H1 (cell line): ENCODE data around the gene ITPK1. TPM values are rescaled to one million over a fixed set of nuclear protein-coding genes. Genes with fewer than 3 reads are reported as not detected.

Experiments
- CTCF ChIA-PET: fragments of 300-600 bp; sonication (Branson Sonifier 250); formaldehyde crosslinking; loops from one replicate; lab custom pipeline; 2021; ENCODE audit not compliant: partially characterized antibody; lab: Charles Lee
- POLR2A ChIA-PET: fragments of 300-600 bp; sonication (Branson Sonifier 250); formaldehyde crosslinking; loops from one replicate; lab custom pipeline; 2021; ENCODE audit warnings: inconsistent platforms; ENCODE audit not compliant: partially characterized antibody; lab: Charles Lee
- DNase-seq, 2 experiments: peaks; one replicate each; pipeline versions ENCODE4 v3.0.0 to v3.0.0-alpha.2; 2010 to 2022; ENCODE audit warnings: low spot score in 2 of 2, low read depth in 1 of 2, mixed read lengths in 1 of 2
- FAIRE-seq: peaks from 2 replicates; lab custom pipeline; 2011; peaks lifted over from hg19 to GRCh38; lab: Jason Lieb, UNC
- H2AFZ ChIP-seq: 2 replicates; pipeline ENCODE4 v1.8.1; 2012; ENCODE audit warnings: low read length, inconsistent platforms
- H2AK5ac ChIP-seq: 2 replicates; pipeline ENCODE4 v1.6.1; 2013; ENCODE audit warnings: low read depth, low read length
- H2BK120ac ChIP-seq: replicated peaks from 2 replicates; pipeline ENCODE3; 2013; ENCODE audit warnings: low read depth, low read length, inconsistent platforms
- H2BK12ac ChIP-seq: 2 replicates; pipeline ENCODE4 v1.6.1; 2013; ENCODE audit warnings: low read depth, low read length
- H2BK15ac ChIP-seq: 2 replicates; pipeline ENCODE4 v1.6.1; 2013; ENCODE audit warnings: low read length
- H2BK20ac ChIP-seq: 2 replicates; pipeline ENCODE4 v1.6.1; 2013; ENCODE audit warnings: low read length
- H2BK5ac ChIP-seq: 2 replicates; pipeline ENCODE4 v1.6.1; 2013; ENCODE audit warnings: low read depth, low read length
- H3K14ac ChIP-seq: 2 replicates; pipeline ENCODE4 v1.6.1; 2013; ENCODE audit warnings: inconsistent platforms; ENCODE audit not compliant: insufficient read length
- H3K18ac ChIP-seq: 2 replicates; pipeline ENCODE4 v1.6.1; 2013; ENCODE audit warnings: low read length; ENCODE audit errors: extremely low read depth
- H3K23ac ChIP-seq: 2 replicates; pipeline ENCODE4 v1.6.1; 2013; ENCODE audit warnings: inconsistent platforms; ENCODE audit not compliant: insufficient read length
- H3K23me2 ChIP-seq: 2 replicates; pipeline ENCODE4 v1.6.1; 2013; ENCODE audit warnings: low read depth, low read length
- H3K27ac ChIP-seq: 2 replicates; pipeline ENCODE4 v1.6.1; 2011; ENCODE audit warnings: low read depth, low read length, inconsistent platforms
- H3K27me3 ChIP-seq, 4 experiments: replicated peaks in 1 of 4; 1 replicate in 1 of 4; 2 replicates in 3 of 4; pipeline versions ENCODE4 v1.6.1 to v1.8.1; 2011 to 2013; ENCODE audit warnings: low read length in 3 of 4, mild to moderate bottlenecking in 3 of 4, inconsistent platforms in 2 of 4, mixed read lengths in 2 of 4, moderate library complexity in 1 of 4; ENCODE audit not compliant: control insufficient read depth in 3 of 4, insufficient read depth in 3 of 4; ENCODE audit errors: extremely low read depth in 1 of 4
- H3K36me3 ChIP-seq, 4 experiments: 2 replicates each; pipeline versions ENCODE4 v1.6.1 to v1.8.1; 2011 to 2013; ENCODE audit warnings: mild to moderate bottlenecking in 4 of 4, low read length in 3 of 4, moderate library complexity in 2 of 4, control low read depth in 1 of 4, inconsistent platforms in 1 of 4; ENCODE audit not compliant: insufficient read depth in 4 of 4, control insufficient read depth in 2 of 4
- H3K4ac ChIP-seq: replicated peaks from 2 replicates; pipeline ENCODE3; 2013; ENCODE audit warnings: low read length, low read depth, mixed read lengths, inconsistent platforms; ENCODE audit not compliant: insufficient read length
- H3K4me1 ChIP-seq, 4 experiments: replicated peaks in 1 of 4; 1 replicate in 1 of 4; 2 replicates in 3 of 4; pipeline versions ENCODE4 v1.6.1 to v1.8.1; 2011 to 2013; ENCODE audit warnings: low read length in 3 of 4, inconsistent platforms in 2 of 4, mixed read lengths in 1 of 4; ENCODE audit not compliant: insufficient read depth in 4 of 4, control insufficient read depth in 3 of 4
- H3K4me2 ChIP-seq, 2 experiments: 2 replicates each; pipeline versions ENCODE4 v1.6.1 to v1.8.1; 2011 to 2013; ENCODE audit warnings: low read depth in 2 of 2, low read length in 2 of 2, control low read depth in 1 of 2, inconsistent platforms in 1 of 2, mild to moderate bottlenecking in 1 of 2; ENCODE audit not compliant: insufficient read depth in 1 of 2
- H3K4me3 ChIP-seq, 4 experiments: fragments of 200-600, 300-600 bp in 1 of 4; sonication (generic), shearing (Covaris generic), sonication (Bioruptor Twin) in 1 of 4; 2 replicates each; pipeline versions ENCODE4 v1.5.1 to v1.8.1; 2011 to 2016; ENCODE audit warnings: low read length in 4 of 4, low read depth in 3 of 4, control low read depth in 2 of 4, inconsistent platforms in 2 of 4, mild to moderate bottlenecking in 2 of 4, mixed read lengths in 1 of 4, moderate library complexity in 1 of 4; ENCODE audit not compliant: insufficient read depth in 2 of 4; ENCODE audit errors: extremely low read depth in 1 of 4
- H3K56ac ChIP-seq: replicated peaks from 2 replicates; pipeline ENCODE3; 2013; ENCODE audit warnings: low read depth, mild to moderate bottlenecking, mixed read lengths, low read length, inconsistent platforms; ENCODE audit not compliant: insufficient read length
- H3K79me1 ChIP-seq: 2 replicates; pipeline ENCODE4 v1.6.1; 2013; ENCODE audit warnings: low read depth, low read length, control low read depth
- H3K79me2 ChIP-seq, 2 experiments: 2 replicates each; pipeline versions ENCODE4 v1.6.1 to v1.8.1; 2012 to 2013; ENCODE audit warnings: low read length in 2 of 2, mild to moderate bottlenecking in 2 of 2, inconsistent platforms in 1 of 2; ENCODE audit not compliant: insufficient read depth in 2 of 2, control insufficient read depth in 1 of 2
- H3K9ac ChIP-seq, 4 experiments: replicated peaks in 1 of 4; 1 replicate in 1 of 4; 2 replicates in 3 of 4; pipeline versions ENCODE4 v1.6.1 to v1.8.1; 2011 to 2013; ENCODE audit warnings: low read depth in 3 of 4, low read length in 3 of 4, control low read depth in 2 of 4, mild to moderate bottlenecking in 2 of 4, moderate library complexity in 2 of 4, inconsistent platforms in 1 of 4; ENCODE audit errors: extremely low read depth in 1 of 4
- H3K9me3 ChIP-seq, 2 experiments: 2 replicates each; pipeline versions ENCODE4 v1.6.1 to v1.8.1; 2012 to 2013; ENCODE audit warnings: mild to moderate bottlenecking in 2 of 2, moderate library complexity in 2 of 2, control low read depth in 1 of 2, inconsistent platforms in 1 of 2, low read depth in 1 of 2, low read length in 1 of 2, mixed read lengths in 1 of 2; ENCODE audit not compliant: insufficient read depth in 2 of 2
- H4K20me1 ChIP-seq, 2 experiments: replicated peaks in 1 of 2; 2 replicates each; pipeline versions ENCODE3 to v1.8.1; 2011 to 2013; ENCODE audit warnings: inconsistent platforms in 2 of 2, low read length in 2 of 2, mild to moderate bottlenecking in 1 of 2; ENCODE audit not compliant: insufficient read depth in 2 of 2, control insufficient read depth in 1 of 2
- H4K5ac ChIP-seq: 2 replicates; pipeline ENCODE4 v1.6.1; 2013; ENCODE audit warnings: low read length, low read depth, mixed read lengths, inconsistent platforms; ENCODE audit not compliant: insufficient read length
- H4K8ac ChIP-seq: 2 replicates; pipeline ENCODE4 v1.8.0; 2013; ENCODE audit warnings: mild to moderate bottlenecking, moderate library complexity, low read length, inconsistent platforms; ENCODE audit not compliant: insufficient read depth; ENCODE audit errors: extremely low read depth
- H4K91ac ChIP-seq: replicated peaks from 2 replicates; pipeline ENCODE3; 2013; ENCODE audit warnings: low read length, mixed read lengths, inconsistent platforms; ENCODE audit not compliant: insufficient read length
- CHD1 ChIP-seq: IDR thresholded peaks from 2 replicates; pipeline ENCODE4 v1.6.1; 2012; ENCODE audit warnings: low read depth, low read length, improper control_type of control experiment
- CTBP2 ChIP-seq: IDR thresholded peaks from 2 replicates; pipeline ENCODE4 v1.7.0; 2011; ENCODE audit warnings: borderline replicate concordance, mild to moderate bottlenecking, moderate library complexity, mixed read lengths, low read length; ENCODE audit not compliant: insufficient read depth, insufficient read length
- EGR1 ChIP-seq: IDR thresholded peaks from 2 replicates; pipeline ENCODE4 v1.6.1; 2011; ENCODE audit warnings: low read depth, low read length, borderline replicate concordance
- JUND ChIP-seq: IDR thresholded peaks from 2 replicates; pipeline ENCODE4 v1.6.1; 2011; ENCODE audit warnings: mild to moderate bottlenecking, improper control_type of control experiment, low read length
- NANOG ChIP-seq: IDR thresholded peaks from 2 replicates; pipeline ENCODE4 v1.6.1; 2011; ENCODE audit warnings: low read length, low read depth, mild to moderate bottlenecking, inconsistent platforms; ENCODE audit not compliant: insufficient read depth, poor library complexity, severe bottlenecking
- PHF8 ChIP-seq: fragments of 200-600 bp; sonication (generic); conservative IDR thresholded peaks from 2 replicates; pipeline ENCODE4 v1.7.1; 2012; ENCODE audit warnings: low read depth, mild to moderate bottlenecking, inconsistent platforms, low read length, moderate library complexity
- POLR2AphosphoS5 ChIP-seq: IDR thresholded peaks from 2 replicates; pipeline ENCODE4 v1.6.1; 2011; ENCODE audit warnings: low read depth, low read length
- POU5F1 ChIP-seq: IDR thresholded peaks from 2 replicates; pipeline ENCODE4 v1.6.1; 2011; ENCODE audit warnings: low read depth, mild to moderate bottlenecking, low read length, moderate library complexity
- RNF2 ChIP-seq: fragments of 200-900, 300-1000 bp; sonication (generic); IDR thresholded peaks from 2 replicates; pipeline ENCODE4 v1.7.1; 2016; ENCODE audit warnings: borderline replicate concordance, low read depth, mild to moderate bottlenecking, antibody characterized with exemption, low read length; ENCODE audit not compliant: poor library complexity, severe bottlenecking; ENCODE audit errors: missing control alignments
- TCF12 ChIP-seq: IDR thresholded peaks from 2 replicates; pipeline ENCODE4 v1.6.1; 2011; ENCODE audit warnings: low read depth, mild to moderate bottlenecking, low read length
- TEAD4 ChIP-seq: IDR thresholded peaks from 2 replicates; pipeline ENCODE4 v1.6.1; 2012; ENCODE audit warnings: low read depth, low read length, inconsistent platforms, mixed read lengths
- WGBS, 2 experiments: shearing (Covaris generic) in 1 of 2; methylation state at CpG; one replicate each; pipeline versions ENCODE4 v1.1.6 to v1.1.7; 2013 to 2015; ENCODE audit warnings: low lambda C conversion rate in 2 of 2, mixed read lengths in 2 of 2, inconsistent platforms in 1 of 2, low coverage in 1 of 2, missing lambda C conversion rate in 1 of 2; ENCODE audit not compliant: insufficient replicate concordance in 2 of 2, insufficient coverage in 1 of 2, insufficient read length in 1 of 2; ENCODE audit errors: extremely low coverage in 1 of 2, missing lambda C conversion rate in 1 of 2; 5-methylcytosine and 5-hydroxymethylcytosine counted together
- polyA plus RNA-seq, 7 experiments: library from polyadenylated mRNA; depleted of rRNA in 3 of 7; stranded (reverse) in 5 of 7; unstranded in 2 of 7; fragments of >200 nt in 5 of 7; fragments of 200-250 nt in 2 of 7; gene quantifications; 1 replicate in 5 of 7; 2 replicates in 1 of 7; 4 replicates in 1 of 7; pipeline versions ENCODE4 v1.2.1 to v1.2.3, GENCODE V29; 2011 to 2013; ENCODE audit warnings: missing spikeins in 2 of 7, mixed read lengths in 2 of 7
- total RNA-seq: library from RNA; stranded (reverse); fragmentation: NEBNext Ultra II Directional; extraction: Animal tissue kit (Norgen Biotek cat#: 25700); gene quantifications from 2 replicates; pipeline ENCODE4 v1.2.1, GENCODE V29; 2021

The ITPK1 gene
- total and polyA plus RNA-seq, 2 of the 8 experiments (the other 6 are each of a cell fraction or from before 2014, with no cell fraction given): 108 to 143 TPM

DNA sequence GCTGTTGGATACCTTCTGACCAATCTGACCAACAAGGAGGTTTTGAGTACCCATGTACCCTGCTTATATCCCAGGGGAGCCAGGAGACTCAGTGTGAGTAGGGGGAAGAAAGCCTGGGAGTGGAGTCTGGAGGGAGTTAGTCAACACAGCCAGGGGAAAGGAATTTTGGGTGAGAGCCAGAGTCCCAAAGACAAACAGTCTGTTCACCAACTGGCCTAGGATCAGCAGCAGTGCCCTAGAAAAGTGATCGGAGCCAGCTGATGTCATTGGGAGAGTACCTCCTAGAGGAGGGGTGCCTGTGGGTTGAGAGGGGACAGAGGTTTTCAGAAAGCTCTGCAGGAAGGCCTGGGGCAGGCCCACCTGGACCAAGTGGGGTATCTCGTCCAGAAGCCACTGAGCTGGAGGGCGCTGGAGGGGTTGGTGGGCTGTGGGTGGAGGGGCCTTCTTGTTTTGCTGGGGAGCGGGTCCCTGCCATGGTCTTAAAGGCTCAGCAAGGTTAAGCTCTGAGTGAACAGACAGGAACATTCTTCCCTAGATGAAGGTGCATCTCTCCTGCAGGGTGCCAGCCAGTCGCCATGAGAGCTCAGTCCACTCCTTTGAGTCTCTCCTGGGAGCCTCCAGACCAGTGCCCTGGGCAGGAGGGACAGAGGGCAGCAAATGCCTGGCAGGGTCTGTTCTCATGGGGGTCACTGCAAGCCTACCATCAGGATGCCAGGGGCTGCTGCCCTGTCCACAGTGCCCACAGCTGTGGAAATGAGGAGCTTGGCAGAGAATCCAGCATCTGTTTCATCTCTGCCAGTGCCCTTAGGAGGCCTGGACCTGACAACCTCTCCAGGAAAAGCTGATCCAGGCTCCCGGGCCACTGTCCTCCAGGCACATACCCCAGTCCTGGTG, 129.2 kb downstream of the ITPK1 start:
- H3K9ac ChIP-seq: no peak overlapping the region
- CTCF ChIA-PET: interaction anchor here (0.7 to 3.0 kb wide), 13 partner anchors 10 to 153 kb away, joined by 3 to 12 read pairs (median 4); no protein-coding TSS in a partner anchor
- TF ChIP-seq POLR2AphosphoS5: no peak
- TF ChIP-seq PHF8: no peak
- no peak for TF ChIP-seq JUND
- TF ChIP-seq RNF2: no peak
- TF ChIP-seq EGR1: no peak
- no peak for TF ChIP-seq TCF12
- no peak for TF ChIP-seq CTBP2
- TF ChIP-seq TEAD4: no peak
- TF ChIP-seq CHD1: no peak
- no peak for TF ChIP-seq NANOG
- TF ChIP-seq POU5F1: no peak

More for the DNA sequence above, 129.2 kb downstream of the ITPK1 start:
- Histone ChIP-seq H2BK12ac (no peak overlapping the region), H3K14ac (no peak overlapping the region), H2BK120ac (no peak overlapping the region), H3K27ac (no peak overlapping the region), H3K79me1 (peaks cover 13% of the 10 kb centered on the region), H2BK15ac (no peak overlapping the region), H3K18ac (no peak overlapping the region), H3K4me3 (no peak overlapping the region), H4K20me1 (peaks cover 4 to 7% of the 10 kb centered on the region in 2 experiments), H2BK5ac (no peak overlapping the region), H3K4ac (no peak overlapping the region), H3K56ac (no peak overlapping the region), H2AFZ (no peak overlapping the region), H3K36me3 (peaks cover 0 to 6% (median 2%) of the 10 kb centered on the region in 4 experiments; a peak in 3 of 8 replicates), H3K4me2 (no peak overlapping the region), H3K9me3 (peaks cover 0 to 4% of the 10 kb centered on the region in 2 experiments; a peak in 1 of 4 replicates), H3K23me2 (no peaks in the 10 kb centered on the region), H3K27me3 (no peaks in the 10 kb centered on the region), H4K8ac (no peak overlapping the region; the same call in 1 of the 2 replicates), H3K79me2 (peaks cover 2 to 7% of the 10 kb centered on the region in 2 experiments; a peak in 2 of 4 replicates), H3K4me1 (peaks cover 0 to 6% (median 0%) of the 10 kb centered on the region in 4 experiments; a peak in 1 of 7 replicates), H2BK20ac (no peak overlapping the region), H4K5ac (no peak overlapping the region), H3K23ac (no peak overlapping the region), H4K91ac (no peak overlapping the region), H2AK5ac (no peak overlapping the region)
- WGBS, 2 experiments: 81% methylated on average over 6 of the region's 6 CpGs; no CpG with 5 or more reads in 1 of the 2 experiments
- DNase-seq (no peak), FAIRE-seq (no peak)
- POLR2A ChIA-PET: interaction anchor here (1.0 kb wide), 1 partner anchor 12 kb away, joined by 3 read pairs; no protein-coding TSS in a partner anchor
